Brain microvascular endothelial cell (primary cell): ENCODE measurements around the gene PANK2.

Experiments
- DNase-seq: peaks from one replicate; pipeline ENCODE4 v3.0.0-alpha.2; 2020
- H3K27ac ChIP-seq: fragments of 250-450 bp; sonication (Bioruptor Pico); 2 replicates; pipeline ENCODE4 v1.5.1; 2020; ENCODE audit warnings: mild to moderate bottlenecking, moderate library complexity
- H3K27me3 ChIP-seq: fragments of 250-450 bp; sonication (Bioruptor Pico); replicated peaks from 2 replicates; pipeline ENCODE4 v1.5.1; 2020; ENCODE audit warnings: mild to moderate bottlenecking
- H3K36me3 ChIP-seq: fragments of 250-450 bp; sonication (Bioruptor Pico); replicated peaks from 2 replicates; pipeline ENCODE4 v1.5.1; 2020; ENCODE audit warnings: mild to moderate bottlenecking
- H3K4me3 ChIP-seq: 2 replicates; pipeline ENCODE4 v1.5.1; 2011; ENCODE audit warnings: low read depth, mild to moderate bottlenecking, control low read depth, low read length, moderate library complexity
- in situ Hi-C: cut with HindIII; loops from 2 replicates; pipeline ENCODE4 v1.10.0; 2017; ENCODE audit warnings: low sequenced_read_pairs, low pct_ligation_motif_present
- TF ChIP-seq, protein P1 (sequence below): IDR thresholded peaks from 2 replicates; pipeline ENCODE4 v1.5.1; 2011; ENCODE audit warnings: low read depth, mild to moderate bottlenecking, moderate library complexity, low read length, control low read depth, inconsistent platforms; ENCODE audit errors: missing control alignments

The PANK2 gene

DNA sequence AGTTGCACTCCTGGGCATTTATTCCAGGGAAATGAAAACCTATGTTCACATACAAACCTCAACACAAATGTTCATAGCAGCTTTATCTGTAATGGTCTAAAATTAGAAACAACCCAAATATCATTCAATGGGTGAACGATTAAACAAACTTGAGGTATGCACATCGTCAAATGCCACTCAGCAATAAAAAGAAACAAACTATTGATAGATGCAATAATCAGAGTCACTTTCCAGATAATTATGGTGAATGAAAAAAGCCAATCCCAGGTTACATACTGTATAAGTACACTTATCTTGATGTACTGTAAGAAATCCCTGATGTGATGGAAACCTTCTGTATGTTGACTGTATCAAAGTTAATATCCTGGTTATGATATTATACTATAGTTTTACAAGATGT lies 87.3 kb downstream of the PANK2 start:
- H3K27ac ChIP-seq = no peak overlapping the region
- no peak for DNase-seq
- in situ Hi-C loops = no loop called here
- no peaks in the 10 kb centered on the region for H3K27me3 ChIP-seq
- H3K4me3 ChIP-seq = no peak overlapping the region
- TF ChIP-seq, protein P1, sequence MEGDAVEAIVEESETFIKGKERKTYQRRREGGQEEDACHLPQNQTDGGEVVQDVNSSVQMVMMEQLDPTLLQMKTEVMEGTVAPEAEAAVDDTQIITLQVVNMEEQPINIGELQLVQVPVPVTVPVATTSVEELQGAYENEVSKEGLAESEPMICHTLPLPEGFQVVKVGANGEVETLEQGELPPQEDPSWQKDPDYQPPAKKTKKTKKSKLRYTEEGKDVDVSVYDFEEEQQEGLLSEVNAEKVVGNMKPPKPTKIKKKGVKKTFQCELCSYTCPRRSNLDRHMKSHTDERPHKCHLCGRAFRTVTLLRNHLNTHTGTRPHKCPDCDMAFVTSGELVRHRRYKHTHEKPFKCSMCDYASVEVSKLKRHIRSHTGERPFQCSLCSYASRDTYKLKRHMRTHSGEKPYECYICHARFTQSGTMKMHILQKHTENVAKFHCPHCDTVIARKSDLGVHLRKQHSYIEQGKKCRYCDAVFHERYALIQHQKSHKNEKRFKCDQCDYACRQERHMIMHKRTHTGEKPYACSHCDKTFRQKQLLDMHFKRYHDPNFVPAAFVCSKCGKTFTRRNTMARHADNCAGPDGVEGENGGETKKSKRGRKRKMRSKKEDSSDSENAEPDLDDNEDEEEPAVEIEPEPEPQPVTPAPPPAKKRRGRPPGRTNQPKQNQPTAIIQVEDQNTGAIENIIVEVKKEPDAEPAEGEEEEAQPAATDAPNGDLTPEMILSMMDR = no peak
- H3K36me3 ChIP-seq = no peaks in the 10 kb centered on the region
